DOHH2 (cell line): ENCODE data around the gene SUPT3H.

ENCODE experiments used
- CTCF ChIP-seq: fragments of 200-600 bp; sonication (generic); IDR thresholded peaks from one replicate; pipeline ENCODE4 v1.5.1; 2014; ENCODE audit warnings: antibody characterized with exemption, mild to moderate bottlenecking, low read depth, low read length; ENCODE audit not compliant: poor library complexity, severe bottlenecking
- EZH2phosphoT487 ChIP-seq: fragments of 200-600 bp; sonication (generic); IDR thresholded peaks from 2 replicates; pipeline ENCODE4 v1.6.1; 2017; ENCODE audit warnings: borderline replicate concordance, mild to moderate bottlenecking, antibody characterized with exemption, low read length, moderate library complexity, mixed read lengths

- no peak for TF ChIP-seq CTCF
- no peak for TF ChIP-seq EZH2phosphoT487
Measured at GRCh38 chr6:45170309-45170708, 207.4 kb downstream of the SUPT3H start.
